Bone marrow (tissue), 2 donors: ENCODE results near the gene GPS2.

Source experiments
- DNase-seq, 2 donors: peaks; one replicate each; lab custom pipeline; 2025; lab: John Stamatoyannopoulos, UW

GPS2 gene

GRCh38 chr17:7293159-7293558 is 22.0 kb downstream of the GPS2 start:
- no peak for DNase-seq

GRCh38 chr17:7292729-7293128 is 22.4 kb downstream of the GPS2 start:
- DNase-seq: no peak

DNA sequence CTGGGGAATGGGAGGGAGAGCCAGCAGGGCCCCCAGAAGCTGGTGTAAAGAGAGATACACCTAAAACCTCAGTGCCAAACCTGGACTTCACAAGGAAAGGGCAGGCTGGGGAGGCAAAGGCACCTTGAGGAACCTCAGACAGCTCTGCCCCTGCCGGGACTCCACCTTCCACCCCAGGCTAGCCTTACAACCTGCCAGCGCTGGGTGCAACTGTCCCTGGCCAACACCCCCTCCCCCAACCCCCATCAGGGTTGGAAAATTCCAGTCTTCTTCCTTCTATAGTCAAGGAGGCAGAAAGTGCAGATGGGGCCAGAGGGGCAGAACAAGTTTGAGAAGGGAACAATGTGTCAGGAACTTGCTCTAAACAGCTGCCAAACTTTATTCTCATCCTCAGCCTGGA is 23.0 kb downstream of the GPS2 start:
- no peak for DNase-seq

GRCh38 chr17:7290685-7291084 is 24.5 kb downstream of the GPS2 start:
- DNase-seq: no peak

DNA sequence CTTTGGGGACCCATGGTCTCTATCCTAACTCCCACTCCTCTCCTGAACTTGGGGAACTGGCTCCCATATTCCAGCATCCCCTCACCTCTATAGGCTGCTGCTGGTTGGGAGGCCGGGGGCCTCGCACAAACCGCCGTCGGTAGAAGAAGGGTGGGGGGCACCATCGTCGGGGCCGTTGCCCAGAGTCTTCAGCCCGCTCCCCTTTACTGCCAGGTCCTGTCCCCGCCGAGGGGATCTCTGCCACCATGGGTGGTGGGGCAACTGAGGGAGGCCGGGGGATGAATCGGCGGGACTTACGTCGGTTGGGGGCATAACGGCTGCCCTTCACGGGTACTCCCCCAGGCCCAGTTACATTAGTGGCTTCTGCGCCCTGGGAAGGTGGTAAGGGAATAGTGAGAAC is 25.0 kb downstream of the GPS2 start:
- no peak for DNase-seq

DNA sequence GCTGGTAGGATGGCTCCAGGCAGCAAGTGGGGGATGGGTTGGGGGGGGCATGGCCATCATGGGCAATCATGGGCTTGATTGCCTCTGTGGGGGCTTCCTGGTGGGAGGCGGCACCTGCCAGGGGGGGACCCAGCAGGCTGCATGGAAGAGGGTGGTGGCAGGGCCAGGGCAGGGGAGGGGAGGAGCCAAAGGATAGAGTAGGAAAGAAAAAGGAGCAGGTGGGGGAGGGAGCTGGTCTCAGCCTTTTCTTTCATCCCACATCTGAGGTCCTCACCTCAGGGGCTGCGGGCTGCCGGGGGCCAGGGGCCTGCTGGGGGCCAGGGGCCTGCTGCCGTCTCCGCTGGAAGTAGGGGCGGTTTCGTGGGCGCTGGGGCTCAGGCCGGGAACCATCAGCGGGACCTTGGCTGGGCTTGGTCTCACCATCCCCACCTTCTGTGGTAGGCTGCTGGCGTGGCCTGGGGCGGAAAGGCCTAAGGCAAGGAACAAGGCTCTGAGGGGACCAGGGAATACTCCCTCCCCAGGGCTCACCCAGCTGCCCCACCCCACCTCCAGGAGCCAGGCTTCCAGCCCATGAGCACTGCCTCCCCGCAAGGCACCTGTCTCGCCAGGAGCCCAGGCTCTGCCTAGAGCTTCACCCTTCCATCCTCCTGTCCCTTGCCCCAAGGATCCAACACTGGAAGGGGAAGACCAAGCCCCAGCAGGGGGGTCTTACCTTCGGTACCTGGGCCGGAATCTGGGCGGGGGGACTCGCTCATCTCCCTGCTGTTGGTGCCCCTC is 25.7 kb downstream of the GPS2 start:
- no peak for DNase-seq

GRCh38 chr17:7285679-7286078 is 29.5 kb downstream of the GPS2 start:
- DNase-seq: no peak

DNA sequence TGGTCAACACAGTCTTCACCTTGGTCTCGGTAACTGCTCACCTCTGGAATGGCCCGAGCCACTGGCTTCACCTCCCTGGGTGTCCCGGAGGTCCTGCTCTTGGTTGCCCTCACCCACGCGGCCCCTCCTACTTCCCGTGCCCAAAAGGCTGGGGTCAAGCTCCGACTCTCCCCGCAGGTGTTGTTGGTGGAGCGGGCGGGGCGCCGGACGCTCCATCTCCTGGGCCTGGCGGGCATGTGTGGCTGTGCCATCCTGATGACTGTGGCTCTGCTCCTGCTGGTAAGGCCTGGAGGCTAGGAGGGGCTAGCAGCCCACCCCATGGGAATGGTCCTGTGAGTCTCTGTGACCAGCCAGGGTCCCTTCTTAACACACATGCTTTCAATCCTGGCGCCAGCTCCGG is 30.2 kb downstream of the GPS2 start:
- no peak for DNase-seq

GRCh38 chr17:7283471-7284216 is 31.5 kb downstream of the GPS2 start:
- DNase-seq: no peak

- peak in 1 of 2 donors; percentile 12 for DNase-seq
These were observed 32.3 kb downstream of the GPS2 start for GRCh38 chr17:7282752-7283321.

GRCh38 chr17:7281953-7282751 is 33.0 kb downstream of the GPS2 start:
- DNase-seq: no peak

DNA sequence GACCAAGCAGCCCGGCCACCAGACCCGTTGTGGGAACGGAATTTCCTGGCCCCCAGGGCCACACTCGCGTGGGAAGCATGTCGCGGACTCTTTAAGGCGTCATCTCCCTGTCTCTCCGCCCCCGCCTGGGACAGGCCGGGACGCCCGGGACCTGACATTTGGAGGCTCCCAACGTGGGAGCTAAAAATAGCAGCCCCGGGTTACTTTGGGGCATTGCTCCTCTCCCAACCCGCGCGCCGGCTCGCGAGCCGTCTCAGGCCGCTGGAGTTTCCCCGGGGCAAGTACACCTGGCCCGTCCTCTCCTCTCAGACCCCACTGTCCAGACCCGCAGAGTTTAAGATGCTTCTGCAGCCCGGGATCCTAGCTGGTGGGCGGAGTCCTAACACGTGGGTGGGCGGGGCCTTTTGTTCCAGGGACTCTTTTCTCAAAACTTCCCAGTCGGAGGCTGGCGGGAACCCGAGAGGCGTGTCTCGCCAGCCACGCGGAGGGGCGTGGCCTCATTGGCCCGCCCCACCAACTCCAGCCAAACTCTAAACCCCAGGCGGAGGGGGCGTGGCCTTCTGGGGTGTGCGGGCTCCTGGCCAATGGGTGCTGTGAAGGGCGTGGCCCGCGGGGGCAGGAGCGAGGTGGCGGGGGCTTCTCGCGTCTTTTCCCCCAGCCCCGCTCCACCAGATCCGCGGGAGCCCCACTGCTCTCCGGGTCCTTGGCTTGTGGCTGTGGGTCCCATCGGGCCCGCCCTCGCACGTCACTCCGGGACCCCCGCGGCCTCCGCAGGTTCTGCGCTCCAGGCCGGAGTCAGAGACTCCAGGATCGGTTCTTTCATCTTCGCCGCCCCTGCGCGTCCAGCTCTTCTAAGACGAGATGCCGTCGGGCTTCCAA is 33.8 kb downstream of the GPS2 start, which contains the start of gene SLC2A4:
Gene SLC2A4, plus strand, starts transcription at position 645 of the 879 bp plus-strand sequence. Its CDS starts 217 bp downstream, at position 862.
- DNase-seq: peak; percentile 19 to 65

DNA sequence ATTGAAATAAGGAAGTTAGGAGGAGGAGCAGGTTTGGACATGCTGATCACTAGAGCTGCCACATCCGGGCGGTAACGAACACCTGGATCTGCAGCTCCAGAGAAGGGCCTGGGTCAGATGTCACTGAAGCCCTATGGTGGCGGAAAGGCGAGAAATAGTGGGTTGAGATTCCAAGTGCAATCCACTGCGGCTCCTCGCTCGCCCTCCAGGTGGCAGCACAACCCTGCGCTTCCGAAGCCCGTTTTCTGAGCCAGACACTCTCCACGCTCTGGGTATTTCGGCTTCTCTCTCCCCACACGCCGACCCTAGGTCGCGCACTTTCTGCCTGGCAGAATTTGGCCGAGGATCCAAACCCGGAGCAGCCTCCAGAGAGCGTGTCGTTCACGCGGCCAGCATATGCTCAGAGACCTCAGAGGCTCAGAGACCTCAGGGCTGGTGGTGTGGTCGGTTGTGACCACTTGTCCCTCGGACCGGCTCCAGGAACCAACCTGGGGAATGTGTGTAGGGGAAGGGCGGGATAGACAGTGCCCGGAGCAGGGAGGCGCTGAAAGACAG is 34.6 kb downstream of the GPS2 start:
- DNase-seq: peak; percentile 59 to 84

DNA sequence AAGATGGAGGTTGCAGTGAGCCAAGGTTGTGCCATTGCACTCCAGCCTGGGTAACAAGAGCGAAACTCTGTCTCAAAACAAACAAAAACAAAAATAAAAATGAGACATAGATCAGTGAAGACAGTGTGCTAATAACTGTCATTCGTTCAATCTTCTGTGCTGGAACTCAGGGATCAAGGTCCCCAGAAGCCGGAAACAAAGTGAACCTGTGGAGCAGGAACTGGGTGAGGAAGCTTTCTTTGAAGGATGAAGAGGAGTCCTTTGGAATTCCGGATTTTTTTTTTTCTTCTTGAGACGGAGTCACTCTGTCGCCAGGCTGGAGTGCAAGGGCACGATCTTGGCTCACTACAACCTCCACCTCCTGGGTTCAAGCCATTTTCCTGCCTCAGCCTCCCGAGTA is 35.7 kb downstream of the GPS2 start:
- no peak for DNase-seq

- no peak for DNase-seq
These were observed 48.4 kb downstream of the GPS2 start for GRCh38 chr17:7266784-7267183.

DNA sequence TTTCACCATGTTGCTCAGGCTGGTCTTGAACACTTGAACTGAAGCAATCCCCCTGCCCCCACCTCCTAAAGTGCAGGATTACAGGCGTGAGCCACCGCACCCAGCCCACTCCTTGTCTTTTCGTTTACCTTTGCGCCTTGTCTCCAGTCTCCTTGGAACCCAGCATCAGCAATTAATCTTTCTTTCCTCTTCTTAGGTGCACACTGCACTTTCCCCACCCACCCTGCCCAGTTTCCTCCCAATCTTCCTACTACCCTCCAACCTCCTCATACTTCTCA is 51.4 kb downstream of the GPS2 start:
- no peak for DNase-seq

- no peak for DNase-seq
These were observed 52.0 kb downstream of the GPS2 start for GRCh38 chr17:7262935-7263800.
